ENCODE results near the gene MYH11. TPM values are rescaled to one million over a fixed set of nuclear protein-coding genes. Genes with fewer than 3 reads are reported as not detected.
"Not testable (repeated sequence)": the region's sequence is repeated elsewhere in the genome, so short reads cannot be mapped to it uniquely, and the experiment has no call there.

The MYH11 gene
- total RNA-seq, 3 donors from 2014 or later, result 98.2 to 5,005 (median 282) TPM

GRCh38 chr16:15735610-15736009, 121.2 kb downstream of the MYH11 start:
- intact Hi-C loops (cut with DNase I, micrococcal nuclease), result no loop called here
- TF ChIP-seq, protein P1, sequence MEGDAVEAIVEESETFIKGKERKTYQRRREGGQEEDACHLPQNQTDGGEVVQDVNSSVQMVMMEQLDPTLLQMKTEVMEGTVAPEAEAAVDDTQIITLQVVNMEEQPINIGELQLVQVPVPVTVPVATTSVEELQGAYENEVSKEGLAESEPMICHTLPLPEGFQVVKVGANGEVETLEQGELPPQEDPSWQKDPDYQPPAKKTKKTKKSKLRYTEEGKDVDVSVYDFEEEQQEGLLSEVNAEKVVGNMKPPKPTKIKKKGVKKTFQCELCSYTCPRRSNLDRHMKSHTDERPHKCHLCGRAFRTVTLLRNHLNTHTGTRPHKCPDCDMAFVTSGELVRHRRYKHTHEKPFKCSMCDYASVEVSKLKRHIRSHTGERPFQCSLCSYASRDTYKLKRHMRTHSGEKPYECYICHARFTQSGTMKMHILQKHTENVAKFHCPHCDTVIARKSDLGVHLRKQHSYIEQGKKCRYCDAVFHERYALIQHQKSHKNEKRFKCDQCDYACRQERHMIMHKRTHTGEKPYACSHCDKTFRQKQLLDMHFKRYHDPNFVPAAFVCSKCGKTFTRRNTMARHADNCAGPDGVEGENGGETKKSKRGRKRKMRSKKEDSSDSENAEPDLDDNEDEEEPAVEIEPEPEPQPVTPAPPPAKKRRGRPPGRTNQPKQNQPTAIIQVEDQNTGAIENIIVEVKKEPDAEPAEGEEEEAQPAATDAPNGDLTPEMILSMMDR (IDR thresholded peaks at IDR 0.05), result no peak
- H3K4me3 ChIP-seq, result no peak overlapping the region
- H3K9me3 ChIP-seq, result no peaks in the 10 kb centered on the region
- no peaks in the 10 kb centered on the region for H3K36me3 ChIP-seq (ENCODE audit: low read depth)
- ATAC-seq (no peak), DNase-seq (no peak)
- no peaks in the 10 kb centered on the region for H3K4me1 ChIP-seq (ENCODE audit: low read depth)

DNA sequence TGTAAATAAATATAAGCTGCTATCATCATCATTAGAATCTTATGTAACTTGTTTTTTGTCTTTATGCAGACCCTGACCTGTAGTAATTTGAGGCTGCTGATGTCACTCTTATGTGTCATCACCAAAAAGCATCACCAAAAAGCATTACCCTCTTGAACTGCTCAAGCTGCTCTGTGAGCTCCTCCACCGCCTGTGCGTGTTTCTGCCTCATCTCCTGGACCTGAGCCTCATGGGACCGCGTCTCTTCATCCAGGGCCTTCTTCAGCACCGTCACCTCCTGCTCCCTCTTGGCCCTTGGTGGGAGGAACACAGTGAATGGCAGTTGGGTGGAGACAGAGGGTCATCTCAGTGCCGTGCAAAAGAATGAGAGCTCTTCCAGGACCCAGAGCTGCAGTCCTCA, 124.4 kb downstream of the MYH11 start:
- TF ChIP-seq, protein P1 (IDR thresholded peaks at IDR 0.05), result no peak
- ATAC-seq (no peak), DNase-seq (no peak)
- H3K4me3 ChIP-seq, result no peak overlapping the region
- intact Hi-C loops (cut with DNase I, micrococcal nuclease), result no loop called here
- no peaks in the 10 kb centered on the region for H3K36me3 ChIP-seq (ENCODE audit: low read depth)
- H3K9me3 ChIP-seq, result no peaks in the 10 kb centered on the region
- no peaks in the 10 kb centered on the region for H3K4me1 ChIP-seq (ENCODE audit: low read depth)

- DNase-seq (no peak), ATAC-seq (no peak)
- H3K4me1 ChIP-seq (ENCODE audit: low read depth), result peaks cover 3% of the 10 kb centered on the region
- H3K36me3 ChIP-seq (ENCODE audit: low read depth), result no peaks in the 10 kb centered on the region
- no peaks in the 10 kb centered on the region for H3K9me3 ChIP-seq
- TF ChIP-seq, protein P1 (IDR thresholded peaks at IDR 0.05), result no peak
- intact Hi-C loops (cut with DNase I, micrococcal nuclease), result no loop called here
- no peak overlapping the region for H3K4me3 ChIP-seq
Measured at GRCh38 chr16:15729152-15729551, 127.7 kb downstream of the MYH11 start.

- DNase-seq; ATAC-seq; H3K36me3 ChIP-seq (ENCODE audit: low read depth): not testable (repeated sequence)
Measured at GRCh38 chr16:15727697-15728096, 129.1 kb downstream of the MYH11 start.

GRCh38 chr16:15726715-15727114, 130.1 kb downstream of the MYH11 start:
- peak; percentile 83 to 88 (median 84) for DNase-seq
- peak; percentile 98 for ATAC-seq
- no peaks in the 10 kb centered on the region for H3K36me3 ChIP-seq (ENCODE audit: low read depth)
- no peak overlapping the region for H3K4me3 ChIP-seq
- intact Hi-C loops (cut with DNase I, micrococcal nuclease), result no loop called here
- TF ChIP-seq, protein P1 (IDR thresholded peaks at IDR 0.05), result no peak
- no peaks in the 10 kb centered on the region for H3K9me3 ChIP-seq
- H3K4me1 ChIP-seq (ENCODE audit: low read depth), result peaks cover 3% of the 10 kb centered on the region

More at GRCh38 chr16:15727697-15728096, 129.1 kb downstream of the MYH11 start:
- intact Hi-C loops (cut with DNase I, micrococcal nuclease); H3K9me3 ChIP-seq; H3K4me3 ChIP-seq; H3K4me1 ChIP-seq (ENCODE audit: low read depth): not testable (repeated sequence)

GRCh38 chr16:15725641-15726240, 131.1 kb downstream of the MYH11 start:
- no peaks in the 10 kb centered on the region for H3K36me3 ChIP-seq (ENCODE audit: low read depth)
- H3K9me3 ChIP-seq, result no peaks in the 10 kb centered on the region
- no peak for ATAC-seq
- intact Hi-C loops (cut with DNase I, micrococcal nuclease), result no loop called here
- H3K4me3 ChIP-seq, result no peak overlapping the region
- TF ChIP-seq, protein P1 (IDR thresholded peaks at IDR 0.05), result no peak
- peaks cover 3% of the 10 kb centered on the region for H3K4me1 ChIP-seq (ENCODE audit: low read depth)
- no peak for DNase-seq
